Nephron (organoid): Measurements from ENCODE around the gene LEF1.

Source experiments
- H3K27ac Mint-ChIP-seq, 3 experiments: 2 replicates each; pipeline ENCODE4 v1.8.0; 2020; ENCODE audit warnings: mixed read lengths in 3 of 3, mild to moderate bottlenecking in 2 of 3, moderate library complexity in 1 of 3
- H3K27me3 Mint-ChIP-seq: 2 replicates; pipeline ENCODE4 v1.8.0; 2021; ENCODE audit warnings: low read depth, mild to moderate bottlenecking, moderate library complexity, mixed read lengths
- H3K36me3 Mint-ChIP-seq: 2 replicates; pipeline ENCODE4 v1.8.0; 2020; ENCODE audit warnings: low read depth, mixed read lengths
- H3K4me1 Mint-ChIP-seq: 2 replicates; pipeline ENCODE4 v1.8.0; 2020; ENCODE audit warnings: mixed read lengths
- H3K4me3 Mint-ChIP-seq, 3 experiments: 2 replicates each; pipeline ENCODE4 v1.8.0; 2020; ENCODE audit warnings: mild to moderate bottlenecking in 3 of 3, mixed read lengths in 3 of 3, moderate library complexity in 2 of 3
- H3K9me3 Mint-ChIP-seq: 2 replicates; pipeline ENCODE4 v1.8.0; 2020; ENCODE audit warnings: mixed read lengths
- TF ChIP-seq, protein P1 (sequence below), 3 experiments: fragments of 200-600 bp; sonication (generic); IDR thresholded peaks; one replicate each; pipeline ENCODE4 v1.5.0; 2021; ENCODE audit warnings: antibody characterized with exemption in 3 of 3; ENCODE audit not compliant: unreplicated experiment in 3 of 3

Gene LEF1

DNA sequence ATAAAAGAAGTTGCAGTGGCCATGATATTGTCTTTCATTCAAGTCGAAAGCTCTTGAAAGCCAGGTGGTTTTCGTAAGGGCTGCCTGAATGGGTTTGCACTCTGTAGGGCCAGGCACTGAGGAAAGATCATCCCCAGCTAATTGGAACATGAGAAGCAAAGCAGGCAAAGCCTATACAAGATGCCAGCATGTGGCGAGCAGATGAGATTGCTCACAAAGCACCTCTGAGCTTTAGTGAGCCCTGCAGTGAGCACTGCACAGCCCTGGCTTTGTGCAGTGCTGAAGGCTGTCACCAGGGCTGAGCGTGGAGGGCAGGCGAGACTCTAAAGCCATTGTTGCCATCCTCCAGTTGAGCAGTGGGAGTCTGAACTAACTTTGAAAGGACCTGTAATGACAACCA lies 125.2 kb downstream of the LEF1 start:
- Mint-ChIP-seq H3K27ac (peak overlapping the region in 2 of 3 experiments; percentile 46 to 78), H3K27me3 (no peaks in the 10 kb centered on the region), H3K4me3 (no peak overlapping the region), H3K4me1 (peaks cover 35% of the 10 kb centered on the region), H3K9me3 (peaks cover 9% of the 10 kb centered on the region), H3K36me3 (peaks cover 21% of the 10 kb centered on the region)
- TF ChIP-seq, protein P1, sequence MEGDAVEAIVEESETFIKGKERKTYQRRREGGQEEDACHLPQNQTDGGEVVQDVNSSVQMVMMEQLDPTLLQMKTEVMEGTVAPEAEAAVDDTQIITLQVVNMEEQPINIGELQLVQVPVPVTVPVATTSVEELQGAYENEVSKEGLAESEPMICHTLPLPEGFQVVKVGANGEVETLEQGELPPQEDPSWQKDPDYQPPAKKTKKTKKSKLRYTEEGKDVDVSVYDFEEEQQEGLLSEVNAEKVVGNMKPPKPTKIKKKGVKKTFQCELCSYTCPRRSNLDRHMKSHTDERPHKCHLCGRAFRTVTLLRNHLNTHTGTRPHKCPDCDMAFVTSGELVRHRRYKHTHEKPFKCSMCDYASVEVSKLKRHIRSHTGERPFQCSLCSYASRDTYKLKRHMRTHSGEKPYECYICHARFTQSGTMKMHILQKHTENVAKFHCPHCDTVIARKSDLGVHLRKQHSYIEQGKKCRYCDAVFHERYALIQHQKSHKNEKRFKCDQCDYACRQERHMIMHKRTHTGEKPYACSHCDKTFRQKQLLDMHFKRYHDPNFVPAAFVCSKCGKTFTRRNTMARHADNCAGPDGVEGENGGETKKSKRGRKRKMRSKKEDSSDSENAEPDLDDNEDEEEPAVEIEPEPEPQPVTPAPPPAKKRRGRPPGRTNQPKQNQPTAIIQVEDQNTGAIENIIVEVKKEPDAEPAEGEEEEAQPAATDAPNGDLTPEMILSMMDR (IDR thresholded peaks at IDR 0.05; ENCODE audit: unreplicated experiment in 3 of 3), result no peak

DNA sequence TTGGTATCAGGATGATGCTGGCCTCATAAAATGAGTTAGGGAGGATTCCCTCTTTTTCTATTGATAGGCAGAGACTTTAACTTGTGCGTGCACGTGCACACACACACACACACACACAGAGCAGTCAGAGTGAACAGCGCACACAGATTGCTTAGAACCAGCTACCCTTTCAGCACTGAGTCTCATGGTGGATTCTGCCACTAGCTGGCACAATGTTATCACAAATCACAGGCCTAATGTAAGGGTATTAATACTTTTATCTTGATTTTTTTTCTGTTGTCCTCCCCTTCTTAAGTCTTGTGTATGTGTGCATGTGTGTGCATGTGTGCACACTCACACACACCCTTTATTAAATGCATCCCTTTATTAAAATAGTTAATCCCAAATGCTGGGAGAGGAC lies 125.8 kb downstream of the LEF1 start:
- Mint-ChIP-seq H3K9me3 (peaks cover 9% of the 10 kb centered on the region), H3K27me3 (no peaks in the 10 kb centered on the region), H3K4me3 (no peak overlapping the region), H3K36me3 (peaks cover 18% of the 10 kb centered on the region), H3K4me1 (peaks cover 31% of the 10 kb centered on the region), H3K27ac (peak overlapping the region in 1 of 3 experiments; percentile 78)
- TF ChIP-seq, protein P1 (IDR thresholded peaks at IDR 0.05; ENCODE audit: unreplicated experiment in 3 of 3), result no peak

DNA sequence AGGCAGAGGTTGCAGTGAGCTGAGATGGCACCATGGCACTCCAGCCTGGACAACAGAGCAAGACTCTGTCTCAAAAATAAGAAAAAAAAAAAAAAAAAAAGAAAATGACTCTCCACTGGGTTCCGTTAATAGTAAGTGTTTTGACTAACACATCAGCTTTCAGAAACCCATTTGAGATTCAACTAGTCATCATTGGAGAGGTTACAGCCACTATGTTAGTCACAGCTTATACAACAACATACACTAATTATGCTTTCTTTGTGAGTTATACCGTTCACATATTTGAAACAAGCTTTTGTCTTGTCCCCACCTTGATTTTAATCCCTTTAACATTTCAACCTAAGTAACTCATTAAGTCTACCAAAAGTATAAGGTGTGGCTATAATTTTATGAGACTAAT lies 130.8 kb downstream of the LEF1 start:
- TF ChIP-seq, protein P1 (IDR thresholded peaks at IDR 0.05; ENCODE audit: unreplicated experiment in 3 of 3), result no peak
- Mint-ChIP-seq H3K27ac (no peak overlapping the region), H3K4me3 (no peak overlapping the region), H3K27me3 (no peaks in the 10 kb centered on the region), H3K4me1 (no peaks in the 10 kb centered on the region), H3K36me3 (peaks cover 28% of the 10 kb centered on the region), H3K9me3 (peaks cover 9% of the 10 kb centered on the region)

DNA sequence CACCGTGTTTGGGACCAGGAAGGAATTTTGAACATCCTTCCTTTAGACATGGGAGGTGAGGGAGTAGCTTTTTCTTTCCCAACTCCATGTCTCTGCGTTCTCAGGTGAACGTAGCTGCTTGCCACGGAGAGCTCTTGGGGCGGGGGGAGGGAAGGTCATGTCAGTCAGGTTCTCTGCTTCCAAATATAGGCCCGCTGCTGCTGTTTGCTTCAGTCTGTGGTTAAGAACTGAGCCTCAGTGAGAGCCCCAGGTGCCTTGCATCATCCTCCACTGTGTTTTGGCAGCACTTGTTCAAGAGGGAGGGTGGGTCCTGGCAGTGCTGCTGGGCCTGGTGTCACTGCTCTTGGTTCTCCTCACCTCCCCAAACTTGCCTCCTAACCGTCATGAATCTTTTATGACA lies 132.5 kb downstream of the LEF1 start:
- Mint-ChIP-seq H3K36me3 (peaks cover 37% of the 10 kb centered on the region), H3K27ac (no peak overlapping the region), H3K4me3 (no peak overlapping the region), H3K4me1 (no peaks in the 10 kb centered on the region), H3K9me3 (peaks cover 6% of the 10 kb centered on the region), H3K27me3 (no peaks in the 10 kb centered on the region)
- TF ChIP-seq, protein P1 (IDR thresholded peaks at IDR 0.05; ENCODE audit: unreplicated experiment in 3 of 3), result no peak

DNA sequence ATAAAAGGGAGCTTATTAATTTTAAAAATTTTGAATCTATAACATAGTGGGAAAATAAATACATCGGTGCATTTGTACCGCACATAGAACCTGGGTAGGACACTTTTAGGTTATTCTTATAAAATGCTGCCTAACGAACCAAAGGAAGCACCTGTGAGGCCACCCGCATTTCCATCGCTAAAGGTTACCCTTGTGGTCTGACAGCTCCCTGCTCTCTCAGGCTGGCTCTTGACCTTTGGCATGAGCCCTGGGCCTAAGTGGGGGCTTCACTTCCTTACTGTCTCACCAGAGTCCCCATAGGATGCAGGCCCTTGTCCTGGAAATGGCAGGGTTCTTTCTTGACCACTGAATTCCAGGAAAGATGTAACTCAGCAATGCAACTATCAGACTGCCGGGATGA lies 133.0 kb downstream of the LEF1 start:
- H3K36me3 Mint-ChIP-seq, result peaks cover 41% of the 10 kb centered on the region
- TF ChIP-seq, protein P1 (IDR thresholded peaks at IDR 0.05; ENCODE audit: unreplicated experiment in 3 of 3), result no peak
- H3K27ac Mint-ChIP-seq, result no peak overlapping the region
- no peak overlapping the region for H3K4me3 Mint-ChIP-seq
- peaks cover 6% of the 10 kb centered on the region for H3K9me3 Mint-ChIP-seq
- H3K4me1 Mint-ChIP-seq, result no peaks in the 10 kb centered on the region
- no peaks in the 10 kb centered on the region for H3K27me3 Mint-ChIP-seq

DNA sequence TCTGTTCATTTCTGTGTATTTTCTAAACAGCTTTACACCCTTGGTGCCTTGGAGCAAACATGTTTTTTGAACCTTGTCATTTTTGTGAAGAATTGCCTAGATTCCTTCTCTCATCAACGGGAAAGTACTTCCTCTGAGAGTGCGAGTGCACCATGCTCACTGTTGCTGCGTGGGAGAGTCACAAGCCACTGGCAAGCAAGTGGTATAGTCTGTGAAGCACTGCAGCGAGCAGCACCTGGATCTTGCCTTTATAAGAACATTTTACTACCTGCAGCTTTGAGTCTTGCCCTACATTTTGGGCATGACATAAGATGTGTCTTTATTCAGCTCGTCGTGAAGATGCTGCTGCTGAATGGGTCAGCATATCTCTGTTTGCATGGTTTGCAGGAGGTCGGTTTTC lies 134.2 kb downstream of the LEF1 start:
- peaks cover 46% of the 10 kb centered on the region for H3K36me3 Mint-ChIP-seq
- no peak overlapping the region for H3K27ac Mint-ChIP-seq
- TF ChIP-seq, protein P1 (IDR thresholded peaks at IDR 0.05; ENCODE audit: unreplicated experiment in 3 of 3), result no peak
- H3K9me3 Mint-ChIP-seq, result no peaks in the 10 kb centered on the region
- peaks cover 5% of the 10 kb centered on the region for H3K4me1 Mint-ChIP-seq
- H3K4me3 Mint-ChIP-seq, result no peak overlapping the region
- H3K27me3 Mint-ChIP-seq, result no peaks in the 10 kb centered on the region
